SK-N-MC (cell line): ENCODE results near the gene TACC2.

Experiments
- DNase-seq: peaks from one replicate; pipeline ENCODE4 v3.0.0-alpha.2; 2011; ENCODE audit warnings: low read depth, low spot score
- H3K27ac ChIP-seq: fragments of 200-600 bp; sonication (generic); 2 replicates; pipeline ENCODE4 v1.5.1; 2016; ENCODE audit warnings: mixed run types
- H3K36me3 ChIP-seq: fragments of 200-600 bp; sonication (generic); 2 replicates; pipeline ENCODE4 v1.6.1; 2017; ENCODE audit warnings: antibody characterized with exemption, low read length, mixed read lengths; ENCODE audit not compliant: insufficient read depth
- H3K4me3 ChIP-seq: fragments of 200-600 bp; sonication (generic); 2 replicates; pipeline ENCODE4 v1.5.1; 2016
- H3K9ac ChIP-seq: fragments of 200-600 bp; sonication (generic); 2 replicates; pipeline ENCODE4 v1.8.0; 2017; ENCODE audit warnings: mixed run types, mixed read lengths; ENCODE audit not compliant: insufficient read length
- H3K9me3 ChIP-seq: fragments of 200-600 bp; sonication (generic); 2 replicates; pipeline ENCODE4 v1.6.1; 2017; ENCODE audit warnings: low read depth, mild to moderate bottlenecking, antibody characterized with exemption, low read length, moderate library complexity, mixed read lengths
- EZH2 ChIP-seq: fragments of 200-600 bp; sonication (generic); IDR thresholded peaks from one replicate; pipeline ENCODE4 v1.6.1; 2017; ENCODE audit warnings: antibody characterized with exemption
- FOXP2 ChIP-seq: optimal IDR thresholded peaks from 2 replicates; pipeline ENCODE3; 2011; ENCODE audit warnings: mild to moderate bottlenecking, moderate library complexity; ENCODE audit not compliant: insufficient read depth; ENCODE audit errors: extremely low read length, control extremely low read depth
- POLR2AphosphoS5 ChIP-seq: IDR thresholded peaks from 2 replicates; pipeline ENCODE4 v1.6.1; 2012; ENCODE audit warnings: mild to moderate bottlenecking, low read depth, low read length, borderline replicate concordance

The TACC2 gene

GRCh38 chr10:122249303-122249850 lies 260.4 kb downstream of the TACC2 start:
- DNase-seq, result no peak
- no peaks in the 10 kb centered on the region for H3K9me3 ChIP-seq
- no peak overlapping the region for H3K27ac ChIP-seq
- TF ChIP-seq POLR2AphosphoS5, result no peak
- no peak for TF ChIP-seq FOXP2
- TF ChIP-seq EZH2, result no peak
- no peak overlapping the region for H3K4me3 ChIP-seq
- no peaks in the 10 kb centered on the region for H3K36me3 ChIP-seq
- H3K9ac ChIP-seq, result no peak overlapping the region

GRCh38 chr10:122249991-122250750 lies 261.2 kb downstream of the TACC2 start:
- Histone ChIP-seq H3K9ac (no peak overlapping the region), H3K4me3 (no peak overlapping the region), H3K9me3 (no peaks in the 10 kb centered on the region), H3K27ac (no peak overlapping the region), H3K36me3 (no peaks in the 10 kb centered on the region)
- TF ChIP-seq POLR2AphosphoS5 (no peak), EZH2 (no peak), FOXP2 (no peak)
- no peak for DNase-seq

GRCh38 chr10:122251459-122252255 lies 262.7 kb downstream of the TACC2 start:
- H3K27ac ChIP-seq, result no peak overlapping the region
- no peak for TF ChIP-seq FOXP2
- no peak for TF ChIP-seq EZH2
- no peak for TF ChIP-seq POLR2AphosphoS5
- DNase-seq, result no peak
- H3K9ac ChIP-seq, result no peak overlapping the region
- no peak overlapping the region for H3K4me3 ChIP-seq
- H3K9me3 ChIP-seq, result no peaks in the 10 kb centered on the region
- H3K36me3 ChIP-seq, result no peaks in the 10 kb centered on the region

- TF ChIP-seq EZH2 (no peak), POLR2AphosphoS5 (no peak), FOXP2 (no peak)
- H3K9me3 ChIP-seq, result no peaks in the 10 kb centered on the region
- DNase-seq, result no peak
- H3K9ac ChIP-seq, result no peak overlapping the region
- no peaks in the 10 kb centered on the region for H3K36me3 ChIP-seq
- H3K4me3 ChIP-seq, result no peak overlapping the region
- no peak overlapping the region for H3K27ac ChIP-seq
Observed at GRCh38 chr10:122252805-122253204, 263.8 kb downstream of the TACC2 start.

- DNase-seq, result no peak
- Histone ChIP-seq H3K9ac (no peak overlapping the region), H3K36me3 (no peaks in the 10 kb centered on the region), H3K27ac (no peak overlapping the region), H3K4me3 (no peak overlapping the region), H3K9me3 (no peaks in the 10 kb centered on the region)
- TF ChIP-seq POLR2AphosphoS5 (no peak), EZH2 (no peak), FOXP2 (no peak)
Observed at GRCh38 chr10:122253605-122254004, 264.6 kb downstream of the TACC2 start.

- TF ChIP-seq EZH2 (no peak), FOXP2 (no peak), POLR2AphosphoS5 (no peak)
- H3K27ac ChIP-seq, result no peak overlapping the region
- no peak overlapping the region for H3K9ac ChIP-seq
- DNase-seq, result no peak
- no peaks in the 10 kb centered on the region for H3K9me3 ChIP-seq
- no peaks in the 10 kb centered on the region for H3K36me3 ChIP-seq
- no peak overlapping the region for H3K4me3 ChIP-seq
Observed at GRCh38 chr10:122254831-122255230, 265.9 kb downstream of the TACC2 start.

GRCh38 chr10:122255509-122256301 lies 266.7 kb downstream of the TACC2 start:
- Histone ChIP-seq H3K27ac (no peak overlapping the region), H3K36me3 (no peaks in the 10 kb centered on the region), H3K9ac (no peak overlapping the region), H3K9me3 (no peaks in the 10 kb centered on the region), H3K4me3 (no peak overlapping the region)
- TF ChIP-seq EZH2, result no peak
- no peak for TF ChIP-seq FOXP2
- no peak for TF ChIP-seq POLR2AphosphoS5
- no peak for DNase-seq

GRCh38 chr10:122257041-122257440 lies 268.1 kb downstream of the TACC2 start:
- DNase-seq, result no peak
- TF ChIP-seq FOXP2, result no peak
- no peak for TF ChIP-seq POLR2AphosphoS5
- no peak for TF ChIP-seq EZH2
- no peak overlapping the region for H3K9ac ChIP-seq
- H3K27ac ChIP-seq, result no peak overlapping the region
- no peaks in the 10 kb centered on the region for H3K36me3 ChIP-seq
- H3K9me3 ChIP-seq, result no peaks in the 10 kb centered on the region
- H3K4me3 ChIP-seq, result no peak overlapping the region
